Activated B cell treated with CpG ODN at 0.5 μM for 24 hours (primary cell): ENCODE data around the gene EPHB6. TPM values are rescaled to one million over a fixed set of nuclear protein-coding genes. Genes with fewer than 3 reads are reported as not detected.

Experiments used
- ATAC-seq: fragments of 200-7000 bp; cut with Tn5 transposase; one replicate; pipeline ENCODE4 v1.10.0; 2021; ENCODE audit warnings: low read depth, mild to moderate bottlenecking, moderate library complexity
- CTCF ChIA-PET: fragments of 350-600 bp; sonication (Branson Sonifier 250); formaldehyde crosslinking; loops from one replicate; lab custom pipeline; 2021; ENCODE audit warnings: antibody characterized with exemption; lab: Charles Lee
- POLR2A ChIA-PET: fragments of 350-600 bp; sonication (Branson Sonifier 250); formaldehyde crosslinking; loops from one replicate; lab custom pipeline; 2021; ENCODE audit warnings: antibody characterized with exemption; lab: Charles Lee
- DNase-seq: peaks from one replicate; pipeline ENCODE4 v3.0.0; 2022
- H3K27ac Mint-ChIP-seq: one replicate; pipeline ENCODE4 v1.8.0; 2020; ENCODE audit warnings: mixed read lengths
- H3K27me3 Mint-ChIP-seq: one replicate; pipeline ENCODE4 v1.8.0; 2021; ENCODE audit warnings: mixed read lengths
- H3K36me3 Mint-ChIP-seq: one replicate; pipeline ENCODE4 v1.8.0; 2021; ENCODE audit warnings: low read depth, mixed read lengths
- H3K4me1 Mint-ChIP-seq: one replicate; pipeline ENCODE4 v1.8.0; 2021; ENCODE audit warnings: mixed read lengths
- H3K4me3 Mint-ChIP-seq: one replicate; pipeline ENCODE4 v1.8.0; 2020; ENCODE audit warnings: mild to moderate bottlenecking, mixed read lengths
- H3K9me3 Mint-ChIP-seq: one replicate; pipeline ENCODE4 v1.8.0; 2020; ENCODE audit warnings: mixed read lengths
- intact Hi-C: fragments of 100-400 bp; cut with micrococcal nuclease; formaldehyde crosslinking; loops from one replicate; pipeline ENCODE4 v1.15.1; 2024
- total RNA-seq: library from RNA; stranded (reverse); gene quantifications from 2 replicates; pipeline ENCODE4 v1.2.3, GENCODE V29; 2022
- TF ChIP-seq, protein P1 (sequence below): fragments of 200-600 bp; IDR thresholded peaks from one replicate; pipeline ENCODE4 v1.8.0; 2022; ENCODE audit warnings: antibody characterized with exemption, mild to moderate bottlenecking

Gene EPHB6
- total RNA-seq, 1 donor from 2014 or later: 21.4 TPM

DNA sequence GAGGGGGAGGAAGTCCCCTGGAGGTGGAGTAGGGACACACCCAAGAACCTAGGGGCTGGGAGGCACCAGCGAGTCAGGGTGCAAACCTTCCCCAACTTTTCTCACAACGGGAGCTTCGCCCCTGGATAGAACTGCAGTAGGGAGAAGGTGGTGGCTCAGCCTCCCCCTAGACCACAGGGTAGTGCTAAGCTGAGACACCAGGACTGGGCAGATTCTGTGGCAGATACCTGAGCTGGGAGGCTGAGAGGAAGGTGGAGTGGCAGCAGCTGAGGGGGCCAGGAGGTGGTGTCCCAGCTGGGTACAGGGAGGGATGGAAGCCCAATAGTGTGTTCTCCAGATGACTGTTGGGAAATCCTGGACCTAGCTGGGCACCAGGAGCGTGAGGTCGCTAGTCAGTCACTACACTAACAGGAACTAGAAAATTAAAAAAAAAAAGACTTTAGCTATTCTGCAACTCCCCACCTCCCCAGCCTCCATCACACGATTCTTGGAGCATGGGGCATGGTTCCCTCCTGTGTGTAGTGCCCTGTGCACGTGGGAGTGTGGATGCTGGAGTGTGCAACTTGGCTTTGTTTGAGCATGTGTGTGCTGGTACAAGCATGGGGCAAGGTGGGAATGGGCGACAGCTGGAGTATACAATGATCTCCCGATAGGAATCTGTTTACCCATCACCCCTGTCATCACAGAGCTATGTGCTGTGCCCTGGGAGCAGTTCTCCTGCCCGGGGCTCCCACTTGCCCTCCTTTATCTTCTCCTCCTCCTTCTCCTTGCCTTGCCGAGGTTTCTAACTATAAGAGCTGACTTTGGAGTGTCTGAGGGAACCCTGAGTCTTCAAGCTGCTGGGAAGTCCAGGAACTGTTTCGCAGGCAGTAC lies 39.5 kb downstream of the EPHB6 start:
- POLR2A ChIA-PET: no interaction called here
- DNase-seq: no peak

DNA sequence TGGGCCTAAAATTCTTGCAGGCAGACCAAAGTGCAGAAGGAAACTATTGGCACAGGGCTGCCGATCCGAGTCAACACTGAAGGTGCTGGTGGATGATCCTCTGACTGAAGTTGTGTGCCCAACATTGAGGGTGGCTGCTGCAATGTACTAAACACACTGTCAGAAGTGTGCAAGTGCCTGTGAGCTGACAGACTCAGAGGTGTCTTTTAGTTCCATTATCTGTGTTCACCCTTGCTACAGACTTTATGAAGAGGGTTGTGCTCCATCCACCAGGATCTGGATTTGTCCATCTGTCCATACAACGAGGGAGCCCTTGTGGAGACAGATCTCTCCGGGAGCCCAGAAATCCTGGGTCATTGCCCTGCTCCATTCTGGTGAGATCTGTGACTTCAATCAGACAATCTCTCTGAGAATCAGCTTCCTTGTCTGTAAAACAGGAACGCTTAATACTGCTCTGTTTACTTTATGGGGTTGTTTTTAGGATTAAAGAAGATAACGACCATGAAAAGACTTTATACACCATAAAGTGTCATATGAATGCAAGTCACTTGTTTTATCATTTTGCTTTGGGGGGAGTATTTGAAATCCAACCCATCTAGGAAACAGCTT lies 40.2 kb downstream of the EPHB6 start:
- Mint-ChIP-seq H3K36me3 (no peaks in the 10 kb centered on the region), H3K4me1 (no peaks in the 10 kb centered on the region), H3K4me3 (no peak overlapping the region), H3K9me3 (no peaks in the 10 kb centered on the region), H3K27me3 (peaks cover 31% of the 10 kb centered on the region), H3K27ac (no peak overlapping the region)
- ChIA-PET CTCF (interaction anchor here (1.2 kb wide), 1 partner anchor 15 kb away, joined by 5 read pairs; no protein-coding TSS in a partner anchor), POLR2A (no interaction called here)
- intact Hi-C loops: no loop called here
- ATAC-seq (no peak), DNase-seq (no peak)
- TF ChIP-seq, protein P1, sequence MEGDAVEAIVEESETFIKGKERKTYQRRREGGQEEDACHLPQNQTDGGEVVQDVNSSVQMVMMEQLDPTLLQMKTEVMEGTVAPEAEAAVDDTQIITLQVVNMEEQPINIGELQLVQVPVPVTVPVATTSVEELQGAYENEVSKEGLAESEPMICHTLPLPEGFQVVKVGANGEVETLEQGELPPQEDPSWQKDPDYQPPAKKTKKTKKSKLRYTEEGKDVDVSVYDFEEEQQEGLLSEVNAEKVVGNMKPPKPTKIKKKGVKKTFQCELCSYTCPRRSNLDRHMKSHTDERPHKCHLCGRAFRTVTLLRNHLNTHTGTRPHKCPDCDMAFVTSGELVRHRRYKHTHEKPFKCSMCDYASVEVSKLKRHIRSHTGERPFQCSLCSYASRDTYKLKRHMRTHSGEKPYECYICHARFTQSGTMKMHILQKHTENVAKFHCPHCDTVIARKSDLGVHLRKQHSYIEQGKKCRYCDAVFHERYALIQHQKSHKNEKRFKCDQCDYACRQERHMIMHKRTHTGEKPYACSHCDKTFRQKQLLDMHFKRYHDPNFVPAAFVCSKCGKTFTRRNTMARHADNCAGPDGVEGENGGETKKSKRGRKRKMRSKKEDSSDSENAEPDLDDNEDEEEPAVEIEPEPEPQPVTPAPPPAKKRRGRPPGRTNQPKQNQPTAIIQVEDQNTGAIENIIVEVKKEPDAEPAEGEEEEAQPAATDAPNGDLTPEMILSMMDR: no peak

More for the DNA sequence above, 39.5 kb downstream of the EPHB6 start:
- Mint-ChIP-seq H3K27me3 (peaks cover 31% of the 10 kb centered on the region), H3K4me3 (no peak overlapping the region), H3K4me1 (no peaks in the 10 kb centered on the region), H3K36me3 (no peaks in the 10 kb centered on the region), H3K27ac (no peak overlapping the region), H3K9me3 (no peaks in the 10 kb centered on the region)
- no peak for ATAC-seq
- intact Hi-C loops: no loop called here
- CTCF ChIA-PET: interaction anchor here (1.2 kb wide), 1 partner anchor 16 kb away, joined by 5 read pairs; no protein-coding TSS in a partner anchor
- TF ChIP-seq, protein P1: no peak

DNA sequence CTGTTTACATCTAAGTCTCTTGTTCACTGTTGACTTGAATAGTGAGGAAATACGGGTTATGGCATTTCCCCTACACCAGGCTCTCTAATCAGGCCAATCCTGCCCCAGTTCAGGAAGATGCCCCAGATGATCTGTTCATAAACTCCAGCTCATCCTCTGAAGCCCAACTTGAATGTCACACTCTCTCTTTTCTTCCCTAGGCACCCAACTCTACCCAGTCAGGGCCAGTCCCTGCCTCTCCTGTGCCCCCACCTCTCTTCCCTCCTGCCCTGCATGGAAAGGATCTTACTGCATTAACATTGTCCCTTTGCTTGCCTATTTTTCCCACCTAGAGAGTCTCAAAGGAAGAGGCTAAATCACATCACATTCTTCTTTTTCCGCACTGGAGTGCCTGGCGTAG lies 41.3 kb downstream of the EPHB6 start:
- peaks cover 31% of the 10 kb centered on the region for H3K27me3 Mint-ChIP-seq
- CTCF ChIA-PET: no interaction called here
- H3K9me3 Mint-ChIP-seq: no peaks in the 10 kb centered on the region
- intact Hi-C loops: no loop called here
- H3K27ac Mint-ChIP-seq: no peak overlapping the region
- H3K4me1 Mint-ChIP-seq: no peaks in the 10 kb centered on the region
- POLR2A ChIA-PET: no interaction called here
- no peaks in the 10 kb centered on the region for H3K36me3 Mint-ChIP-seq
- ATAC-seq (no peak), DNase-seq (no peak)
- H3K4me3 Mint-ChIP-seq: no peak overlapping the region
- TF ChIP-seq, protein P1: no peak

DNA sequence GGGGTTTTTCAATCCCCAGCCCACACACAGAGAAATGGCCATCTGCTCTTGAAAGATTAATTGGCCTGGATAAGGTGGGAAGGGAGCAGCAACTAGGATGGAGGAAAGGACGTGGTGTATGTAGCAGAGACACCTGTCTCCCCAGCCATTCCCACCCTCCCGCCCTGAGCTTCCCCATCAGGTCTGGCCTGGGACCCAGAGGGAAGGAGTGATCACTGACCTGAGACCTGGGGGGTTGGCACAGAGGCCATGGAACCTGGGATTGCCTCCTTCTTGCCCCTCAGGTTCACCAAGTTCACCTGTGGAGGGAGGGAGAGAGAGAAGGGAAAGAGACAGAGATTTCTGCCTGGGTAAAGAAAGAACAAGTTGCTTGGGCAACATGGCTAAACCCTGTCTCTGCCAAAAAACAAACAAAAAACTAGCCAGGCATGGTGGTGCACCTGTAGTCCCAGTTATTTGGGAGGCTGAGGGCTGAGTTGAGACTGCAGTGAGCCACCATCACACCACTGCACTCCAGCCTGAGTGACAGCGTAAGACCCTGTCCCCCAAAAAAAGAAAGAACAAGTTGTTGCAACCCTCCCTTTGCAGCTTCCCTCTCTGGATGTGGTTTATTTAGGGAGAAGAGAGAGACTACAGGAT lies 42.0 kb downstream of the EPHB6 start:
- DNase-seq (no peak), ATAC-seq (no peak)
- Mint-ChIP-seq H3K27me3 (peaks cover 29% of the 10 kb centered on the region), H3K9me3 (no peaks in the 10 kb centered on the region), H3K4me1 (no peaks in the 10 kb centered on the region), H3K4me3 (no peak overlapping the region), H3K36me3 (no peaks in the 10 kb centered on the region), H3K27ac (no peak overlapping the region)
- ChIA-PET CTCF (no interaction called here), POLR2A (no interaction called here)
- intact Hi-C loops: no loop called here
- TF ChIP-seq, protein P1: no peak

DNA sequence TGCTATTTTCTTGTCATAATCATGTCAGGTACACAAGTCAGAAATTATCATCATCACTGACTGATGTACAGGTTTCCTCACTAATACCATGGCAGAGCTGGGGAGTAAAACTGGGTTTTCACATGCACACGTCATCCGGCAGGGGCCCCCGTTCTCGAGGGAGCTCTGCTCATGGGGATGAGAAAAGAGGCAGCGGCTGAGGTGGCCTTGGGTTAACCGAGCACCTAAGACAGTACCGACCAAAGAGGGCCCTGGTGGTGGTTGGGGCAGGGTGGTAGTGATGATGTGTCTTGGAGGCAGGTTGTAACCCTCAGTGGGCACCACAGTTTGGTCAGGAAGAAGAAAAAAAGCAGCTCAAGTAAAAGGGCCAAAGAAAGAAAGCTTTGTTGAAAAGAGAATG lies 42.8 kb downstream of the EPHB6 start:
- Mint-ChIP-seq H3K36me3 (no peaks in the 10 kb centered on the region), H3K27ac (no peak overlapping the region), H3K9me3 (no peaks in the 10 kb centered on the region), H3K4me3 (no peak overlapping the region), H3K4me1 (no peaks in the 10 kb centered on the region), H3K27me3 (peaks cover 28% of the 10 kb centered on the region)
- no peak for DNase-seq
- CTCF ChIA-PET: no interaction called here
- intact Hi-C loops: no loop called here
- TF ChIP-seq, protein P1: no peak
- no peak for ATAC-seq
- POLR2A ChIA-PET: no interaction called here
